Calu3 (cell line): ENCODE measurements around the gene NABP1. TPM values are rescaled to one million over a fixed set of nuclear protein-coding genes. Genes with fewer than 3 reads are reported as not detected.

Source experiments
- BruUV-seq: library from RNA; stranded (reverse); fragments of 400-500 nt; replicated peaks from 2 replicates; lab custom pipeline; 2021; lab: Mats Ljungman, UMichigan
- CTCF ChIA-PET: fragments of 300-600 bp; sonication (Branson Sonifier 250); formaldehyde crosslinking; loops from one replicate; lab custom pipeline; 2022; ENCODE audit warnings: antibody characterized with exemption; lab: Charles Lee
- DNase-seq: peaks from one replicate; pipeline ENCODE4 v3.0.0; 2022
- H3K27ac Mint-ChIP-seq: one replicate; pipeline ENCODE4 v1.8.0; 2022; ENCODE audit warnings: mixed read lengths; ENCODE audit not compliant: unreplicated experiment
- H3K27me3 Mint-ChIP-seq: one replicate; pipeline ENCODE4 v1.8.0; 2022; ENCODE audit warnings: mixed read lengths; ENCODE audit not compliant: unreplicated experiment
- H3K36me3 Mint-ChIP-seq: one replicate; pipeline ENCODE4 v1.8.0; 2022; ENCODE audit warnings: mild to moderate bottlenecking, moderate library complexity, mixed read lengths; ENCODE audit not compliant: insufficient read depth, unreplicated experiment
- H3K4me1 Mint-ChIP-seq: one replicate; pipeline ENCODE4 v1.8.0; 2022; ENCODE audit warnings: mild to moderate bottlenecking, low read depth, mixed read lengths; ENCODE audit not compliant: unreplicated experiment
- H3K4me3 Mint-ChIP-seq: one replicate; pipeline ENCODE4 v1.8.0; 2022; ENCODE audit warnings: mild to moderate bottlenecking, low read depth, moderate library complexity, mixed read lengths; ENCODE audit not compliant: unreplicated experiment
- H3K9me3 Mint-ChIP-seq: one replicate; pipeline ENCODE4 v1.8.0; 2022; ENCODE audit warnings: low read depth, mixed read lengths; ENCODE audit not compliant: unreplicated experiment
- intact Hi-C: fragments of 100-400 bp; cut with micrococcal nuclease; formaldehyde crosslinking; loops from one replicate; pipeline ENCODE4 v1.10.0; 2022; ENCODE audit not compliant: unreplicated experiment
- total RNA-seq: library from RNA; stranded (reverse); gene quantifications from 2 replicates; pipeline ENCODE4 v1.2.3, GENCODE V29; 2022
- TF ChIP-seq, protein P1 (sequence below): fragments of 200-600 bp; IDR thresholded peaks from one replicate; pipeline ENCODE4 v1.8.0; 2022; ENCODE audit warnings: antibody characterized with exemption; ENCODE audit not compliant: unreplicated experiment

NABP1 gene
- total RNA-seq, 1 experiment from 2014 or later: 71.8 TPM

DNA sequence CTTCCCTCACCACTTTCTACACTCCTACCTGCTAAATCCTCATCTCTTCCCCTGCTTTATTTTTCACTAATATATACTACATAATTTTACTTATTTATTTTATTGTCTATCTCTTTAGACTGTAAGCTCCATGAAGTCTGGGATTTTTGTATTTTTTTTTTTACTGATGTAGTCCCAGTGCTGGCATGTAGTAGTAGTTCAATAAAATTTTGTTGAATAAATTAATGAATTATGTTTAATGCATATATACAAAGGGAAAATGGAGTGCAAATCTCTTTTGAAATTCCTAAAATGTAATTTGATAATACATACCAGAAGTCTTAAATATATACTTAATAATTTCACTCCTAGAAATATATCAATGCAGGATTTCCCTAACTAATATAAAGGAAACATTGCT is 7.1 kb upstream of the NABP1 start:
- Mint-ChIP-seq H3K36me3 (no peaks in the 10 kb centered on the region), H3K9me3 (no peaks in the 10 kb centered on the region), H3K4me1 (peaks cover 8% of the 10 kb centered on the region), H3K27ac (no peak overlapping the region), H3K4me3 (no peak overlapping the region), H3K27me3 (no peaks in the 10 kb centered on the region)
- intact Hi-C loops: no loop called here
- CTCF ChIA-PET: no interaction called here
- TF ChIP-seq, protein P1, sequence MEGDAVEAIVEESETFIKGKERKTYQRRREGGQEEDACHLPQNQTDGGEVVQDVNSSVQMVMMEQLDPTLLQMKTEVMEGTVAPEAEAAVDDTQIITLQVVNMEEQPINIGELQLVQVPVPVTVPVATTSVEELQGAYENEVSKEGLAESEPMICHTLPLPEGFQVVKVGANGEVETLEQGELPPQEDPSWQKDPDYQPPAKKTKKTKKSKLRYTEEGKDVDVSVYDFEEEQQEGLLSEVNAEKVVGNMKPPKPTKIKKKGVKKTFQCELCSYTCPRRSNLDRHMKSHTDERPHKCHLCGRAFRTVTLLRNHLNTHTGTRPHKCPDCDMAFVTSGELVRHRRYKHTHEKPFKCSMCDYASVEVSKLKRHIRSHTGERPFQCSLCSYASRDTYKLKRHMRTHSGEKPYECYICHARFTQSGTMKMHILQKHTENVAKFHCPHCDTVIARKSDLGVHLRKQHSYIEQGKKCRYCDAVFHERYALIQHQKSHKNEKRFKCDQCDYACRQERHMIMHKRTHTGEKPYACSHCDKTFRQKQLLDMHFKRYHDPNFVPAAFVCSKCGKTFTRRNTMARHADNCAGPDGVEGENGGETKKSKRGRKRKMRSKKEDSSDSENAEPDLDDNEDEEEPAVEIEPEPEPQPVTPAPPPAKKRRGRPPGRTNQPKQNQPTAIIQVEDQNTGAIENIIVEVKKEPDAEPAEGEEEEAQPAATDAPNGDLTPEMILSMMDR: no peak
- no peak for DNase-seq
- no TSS peak for BruUV-seq

DNA sequence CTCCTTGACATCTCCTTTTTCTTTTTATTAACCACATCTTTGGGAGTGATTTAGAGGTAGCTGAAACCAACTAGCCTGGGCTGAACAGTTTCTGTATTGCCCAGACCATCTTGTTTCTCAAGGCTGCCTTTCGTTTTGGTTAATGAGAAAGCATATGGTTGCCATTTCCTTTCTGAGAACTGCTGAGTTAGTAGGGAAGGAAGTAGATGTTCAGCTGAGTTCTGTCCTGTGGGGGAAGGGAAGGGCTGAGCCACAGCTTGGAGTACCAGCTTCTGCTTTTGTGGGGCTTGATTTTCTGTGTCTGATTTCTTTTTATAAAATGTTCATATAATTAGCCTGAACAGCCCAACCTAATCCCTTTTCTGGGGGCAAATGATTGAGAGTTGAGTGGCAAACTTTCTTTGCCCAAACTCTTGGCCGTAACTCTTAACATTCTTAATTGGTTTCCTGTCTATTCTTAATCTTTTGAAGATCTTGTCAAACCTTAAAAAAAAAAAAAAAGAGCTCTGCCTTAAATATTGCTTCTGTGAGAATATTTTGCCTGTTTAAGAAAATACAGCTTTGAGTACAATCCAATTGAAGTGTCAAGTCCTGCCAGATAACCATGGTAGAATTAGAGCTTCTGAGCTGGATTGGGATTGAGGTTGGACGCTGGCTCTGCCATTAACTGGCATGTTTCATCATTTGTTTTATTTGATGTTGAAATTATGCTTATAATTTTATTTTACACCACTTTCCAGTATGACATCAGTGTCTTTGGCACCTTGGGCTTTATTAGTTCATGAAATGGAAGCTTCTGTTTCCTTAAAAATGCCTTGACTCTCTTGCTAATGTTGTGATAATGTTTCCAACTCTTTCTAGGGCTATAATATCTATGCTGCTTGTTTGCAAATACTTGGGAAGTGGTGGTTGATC is 1.9 kb upstream of the NABP1 start:
- no peak overlapping the region for H3K27ac Mint-ChIP-seq

DNA sequence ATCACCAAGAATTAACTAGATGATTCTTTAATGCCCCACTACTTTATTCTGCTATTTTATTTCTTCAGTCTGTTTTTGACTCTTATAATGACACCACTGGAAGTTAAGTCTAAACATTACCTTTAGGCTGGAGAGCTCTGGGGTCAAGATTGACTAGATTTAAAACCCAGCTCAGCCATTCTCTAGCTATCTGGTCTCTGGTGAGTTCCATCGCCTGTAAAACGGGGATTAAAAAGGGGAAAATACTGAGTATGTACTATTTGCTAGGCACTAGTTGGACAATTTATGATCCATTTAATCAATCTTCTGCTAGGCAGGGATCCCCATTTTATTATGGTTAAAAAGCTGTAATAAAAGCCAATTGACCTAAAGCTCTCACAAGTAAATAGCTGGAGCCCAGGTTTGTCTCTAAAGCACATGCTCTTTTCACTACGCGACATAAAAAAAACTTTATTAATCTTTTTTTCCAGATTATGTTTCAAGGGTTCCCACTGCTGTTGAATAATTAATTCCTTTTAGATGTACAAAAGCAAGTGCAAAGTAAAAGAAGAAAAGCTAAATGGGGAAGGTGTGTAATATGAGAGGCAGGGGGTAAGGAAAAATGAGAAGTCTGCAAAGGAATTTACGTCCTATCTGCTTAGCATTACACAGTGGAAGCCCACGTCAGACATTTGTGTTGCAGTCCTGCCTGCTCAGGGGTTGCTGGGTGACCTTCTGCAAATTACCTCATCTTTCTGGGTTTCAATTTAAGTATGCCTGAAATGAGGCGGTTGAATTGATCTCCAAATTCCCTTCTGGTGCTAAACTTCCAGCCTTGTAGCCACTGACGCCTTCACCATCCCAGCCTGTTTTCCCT is 918 bp upstream of the NABP1 start:
- Mint-ChIP-seq H3K4me3 (peak overlapping the region; percentile 98), H3K27me3 (no peaks in the 10 kb centered on the region), H3K36me3 (peaks cover 37% of the 10 kb centered on the region), H3K9me3 (no peaks in the 10 kb centered on the region), H3K27ac (peak overlapping the region; percentile 95), H3K4me1 (peaks cover 14% of the 10 kb centered on the region)
- BruUV-seq: TSS peak; percentile 96
- CTCF ChIA-PET: interaction anchor here (0.6 kb wide), 1 partner anchor 127 kb away, joined by 4 read pairs; no protein-coding TSS in a partner anchor
- TF ChIP-seq, protein P1: no peak
- peak; percentile 15 for DNase-seq
- intact Hi-C loops: no loop called here

More for the DNA sequence above, 1.9 kb upstream of the NABP1 start:
- intact Hi-C loops: no loop called here
- peaks cover 14% of the 10 kb centered on the region for H3K4me1 Mint-ChIP-seq
- no TSS peak for BruUV-seq
- TF ChIP-seq, protein P1: no peak
- H3K27me3 Mint-ChIP-seq: no peaks in the 10 kb centered on the region
- H3K9me3 Mint-ChIP-seq: no peaks in the 10 kb centered on the region
- peaks cover 37% of the 10 kb centered on the region for H3K36me3 Mint-ChIP-seq
- CTCF ChIA-PET: interaction anchor here (0.6 kb wide), 1 partner anchor 126 kb away, joined by 4 read pairs; no protein-coding TSS in a partner anchor
- H3K4me3 Mint-ChIP-seq: no peak overlapping the region
- DNase-seq: no peak

DNA sequence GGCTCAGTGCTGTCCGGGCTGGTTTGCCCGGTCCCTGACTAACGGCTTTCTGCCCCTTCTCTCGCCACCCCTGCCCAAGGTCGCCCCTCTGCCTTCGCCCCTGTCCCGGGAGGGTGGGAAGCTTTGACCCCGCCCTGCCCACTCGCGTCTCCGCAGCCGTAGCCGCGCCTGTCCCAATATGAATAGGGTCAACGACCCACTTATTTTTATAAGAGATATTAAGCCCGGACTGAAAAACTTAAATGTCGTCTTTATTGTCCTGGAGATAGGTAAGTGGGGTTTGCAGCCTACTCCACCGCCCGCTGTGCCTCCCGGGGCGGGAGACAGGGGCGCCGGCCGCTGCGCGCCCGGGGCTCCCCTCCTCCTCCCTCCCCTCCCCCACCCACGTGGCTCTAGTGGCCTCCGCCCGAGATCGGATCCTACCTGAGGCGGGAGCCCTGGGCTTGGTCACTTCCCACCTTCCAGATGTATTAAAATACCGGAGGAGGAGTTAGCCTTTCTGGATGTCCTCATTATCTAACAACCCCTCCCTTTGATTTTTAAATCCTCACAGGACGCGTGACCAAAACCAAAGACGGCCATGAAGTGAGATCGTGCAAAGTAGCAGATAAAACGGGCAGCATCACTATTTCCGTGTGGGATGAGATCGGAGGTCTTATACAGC is 633 bp downstream of the NABP1 start:
- Mint-ChIP-seq H3K4me3 (peak overlapping the region; percentile 98), H3K9me3 (no peaks in the 10 kb centered on the region), H3K4me1 (peaks cover 21% of the 10 kb centered on the region), H3K27ac (peak overlapping the region; percentile 95), H3K27me3 (no peaks in the 10 kb centered on the region), H3K36me3 (peaks cover 51% of the 10 kb centered on the region)
- TF ChIP-seq, protein P1: no peak
- CTCF ChIA-PET: interaction anchor here (0.7 kb wide), 1 partner anchor 20 kb away, joined by 3 read pairs; no protein-coding TSS in a partner anchor
- intact Hi-C loops: loop anchor here (1.0 kb wide), 1 partner anchor 43 kb away; no protein-coding TSS in a partner anchor
- peak; percentile 62 for DNase-seq
- BruUV-seq: TSS peak; percentile 65
